Mucosa of rectum (tissue), 2 donors: Measurements from ENCODE around the gene ACSL4.
"Not testable (repeated sequence)": the region's sequence is repeated elsewhere in the genome, so short reads cannot be mapped to it uniquely, and the experiment has no call there.

Experiments used
- H3K27ac ChIP-seq, 2 donors: one replicate each; pipeline ENCODE4 v1.7.0; 2013; ENCODE audit warnings: inconsistent platforms in 2 of 2, low read depth in 2 of 2, low read length in 2 of 2
- H3K27me3 ChIP-seq, 2 donors: one replicate each; pipeline ENCODE4 v1.7.0; 2013; ENCODE audit warnings: low read length in 2 of 2; ENCODE audit not compliant: control insufficient read depth in 2 of 2, insufficient read depth in 2 of 2
- H3K36me3 ChIP-seq, 2 donors: one replicate each; pipeline ENCODE4 v1.7.0; 2013; ENCODE audit warnings: low read length in 2 of 2; ENCODE audit not compliant: control insufficient read depth in 2 of 2, insufficient read depth in 2 of 2
- H3K4me1 ChIP-seq, 2 donors: one replicate each; pipeline ENCODE4 v1.7.0; 2013; ENCODE audit warnings: low read length in 2 of 2, mild to moderate bottlenecking in 1 of 2; ENCODE audit not compliant: control insufficient read depth in 2 of 2, insufficient read depth in 2 of 2
- H3K4me3 ChIP-seq, 2 donors: one replicate each; pipeline ENCODE4 v1.7.0; 2013; ENCODE audit warnings: low read length in 2 of 2
- H3K9ac ChIP-seq, 2 donors: one replicate each; pipeline ENCODE4 v1.7.0; 2013; ENCODE audit warnings: low read length in 2 of 2, low read depth in 1 of 2, mild to moderate bottlenecking in 1 of 2
- H3K9me3 ChIP-seq, 2 donors: one replicate each; pipeline ENCODE4 v1.7.0; 2013; ENCODE audit warnings: low read length in 2 of 2; ENCODE audit not compliant: control insufficient read depth in 2 of 2
- donor health status: healthy.
- donor health status: Normal muscosa, but diverticular disease.

Gene ACSL4

DNA sequence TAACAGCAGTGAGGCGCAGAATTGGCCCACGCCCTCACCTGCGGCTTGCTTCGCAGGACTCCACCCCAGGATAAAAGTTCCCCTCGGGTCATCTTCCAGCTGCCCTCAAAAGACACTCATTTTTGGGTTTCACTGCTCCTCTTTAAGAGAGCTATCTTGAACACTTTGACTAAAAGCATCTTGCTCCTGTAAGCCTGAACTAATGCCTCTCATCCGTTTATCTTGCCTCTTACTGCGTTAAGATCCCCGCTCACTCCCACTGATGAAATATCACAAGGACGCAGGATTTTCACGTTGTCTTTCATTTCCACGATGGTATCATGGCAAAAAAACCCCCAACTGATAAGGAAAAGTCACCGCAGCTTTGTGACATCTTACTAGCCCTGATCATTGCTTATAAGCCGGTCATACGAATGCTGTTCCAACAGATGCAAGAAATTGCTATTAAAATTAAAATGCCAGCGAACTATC, 591 bp upstream of the ACSL4 start:
- H3K36me3 ChIP-seq: no peaks in the 10 kb centered on the region
- peaks cover 0 to 7% of the 10 kb centered on the region in 2 donors for H3K4me1 ChIP-seq
- H3K4me3 ChIP-seq: peak overlapping the region; percentile 49 to 72
- H3K9me3 ChIP-seq: no peaks in the 10 kb centered on the region
- H3K27me3 ChIP-seq: no peaks in the 10 kb centered on the region
- peak overlapping the region; percentile 68 to 74 for H3K9ac ChIP-seq
- peak overlapping the region; percentile 71 to 79 for H3K27ac ChIP-seq

DNA sequence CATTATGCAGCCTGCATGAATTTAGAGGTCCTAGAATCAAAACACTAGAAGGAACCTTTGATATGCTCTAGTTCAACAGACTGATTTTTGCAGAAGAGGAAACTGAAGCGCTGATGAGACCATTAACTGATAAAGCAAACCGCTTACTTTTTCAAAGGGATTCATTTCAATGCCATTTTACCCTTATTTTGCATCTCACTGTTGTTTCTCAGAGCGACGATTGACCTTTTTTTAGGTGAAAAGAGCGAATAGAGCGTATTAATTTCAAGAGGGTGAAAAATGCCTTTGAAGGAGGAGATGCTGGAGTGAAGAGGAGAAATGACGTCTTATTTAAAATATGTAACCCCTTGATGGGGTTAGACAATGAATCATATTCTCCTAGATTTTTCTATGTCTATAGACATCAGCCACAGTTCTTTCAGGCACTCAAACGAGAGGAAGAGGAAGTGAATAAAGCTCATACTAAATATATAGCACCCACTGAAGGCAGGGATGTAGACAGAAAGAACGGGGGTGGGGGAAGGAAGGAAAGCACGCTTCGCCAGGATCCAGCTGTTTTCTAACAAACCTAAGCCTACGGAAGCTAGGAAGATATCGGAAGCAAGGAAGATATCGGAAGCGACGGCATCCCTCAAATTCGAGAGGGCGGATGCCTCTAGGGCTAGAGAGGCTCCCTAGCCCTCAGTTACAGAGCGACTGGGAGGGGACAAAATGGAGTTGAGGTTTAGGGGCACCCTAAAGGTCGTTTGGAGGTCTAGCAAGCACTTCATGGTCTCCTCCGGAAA, 848 bp downstream of the ACSL4 start:
- peak overlapping the region; percentile 66 to 88 for H3K4me3 ChIP-seq
- H3K27ac ChIP-seq: peak overlapping the region; percentile 63 to 81
- H3K36me3 ChIP-seq: no peaks in the 10 kb centered on the region
- no peaks in the 10 kb centered on the region for H3K9me3 ChIP-seq
- H3K27me3 ChIP-seq: peaks cover 0 to 2% of the 10 kb centered on the region in 2 donors
- H3K4me1 ChIP-seq: peaks cover 0 to 7% of the 10 kb centered on the region in 2 donors
- H3K9ac ChIP-seq: peak overlapping the region; percentile 70 to 82

DNA sequence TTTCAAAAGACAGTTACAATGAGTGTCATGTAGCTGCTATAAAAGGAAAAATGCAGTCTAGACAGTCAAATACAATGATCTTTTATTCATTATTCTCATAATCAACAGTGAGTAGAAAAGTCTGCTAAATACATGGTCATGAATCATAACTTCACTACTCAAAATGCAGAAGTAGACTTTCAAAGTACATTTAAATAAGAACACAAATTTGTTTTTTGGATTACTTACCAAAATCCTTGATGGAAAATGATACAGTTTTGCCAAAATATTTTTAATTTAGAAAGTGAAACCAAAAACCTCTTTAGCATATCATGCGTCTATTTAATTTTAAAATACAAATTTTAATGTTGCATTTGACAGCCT, 4.9 kb downstream of the ACSL4 start:
- H3K9ac ChIP-seq: no peak overlapping the region
- peaks cover 0 to 3% of the 10 kb centered on the region in 2 donors for H3K4me1 ChIP-seq
- no peak overlapping the region for H3K4me3 ChIP-seq
- H3K36me3 ChIP-seq: no peaks in the 10 kb centered on the region
- H3K27me3 ChIP-seq: peaks cover 0 to 2% of the 10 kb centered on the region in 2 donors
- H3K9me3 ChIP-seq: no peaks in the 10 kb centered on the region
- H3K27ac ChIP-seq: no peak overlapping the region

DNA sequence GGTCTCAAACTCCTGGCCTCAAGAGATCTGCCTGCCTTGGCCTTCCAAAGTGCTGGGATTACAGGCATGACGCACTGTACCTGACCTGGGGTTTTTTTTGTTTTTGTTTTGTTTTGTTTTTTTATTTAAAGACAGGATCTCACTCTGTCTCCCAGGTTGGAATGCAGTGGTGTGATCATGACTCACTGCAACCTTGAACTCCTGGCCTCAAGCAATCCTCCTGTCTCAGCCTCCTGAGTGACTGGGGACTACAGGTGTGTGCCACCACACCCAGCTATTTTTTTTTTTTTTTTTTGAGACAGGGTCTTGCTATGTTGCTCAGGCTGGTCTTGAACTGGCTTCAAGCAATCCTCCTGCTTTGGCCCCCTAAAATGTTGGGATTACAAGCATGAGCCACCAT, 8.1 kb downstream of the ACSL4 start:
- H3K27ac ChIP-seq, H3K9me3 ChIP-seq, H3K4me1 ChIP-seq, H3K36me3 ChIP-seq, H3K27me3 ChIP-seq, H3K9ac ChIP-seq, H3K4me3 ChIP-seq: not testable (repeated sequence)

DNA sequence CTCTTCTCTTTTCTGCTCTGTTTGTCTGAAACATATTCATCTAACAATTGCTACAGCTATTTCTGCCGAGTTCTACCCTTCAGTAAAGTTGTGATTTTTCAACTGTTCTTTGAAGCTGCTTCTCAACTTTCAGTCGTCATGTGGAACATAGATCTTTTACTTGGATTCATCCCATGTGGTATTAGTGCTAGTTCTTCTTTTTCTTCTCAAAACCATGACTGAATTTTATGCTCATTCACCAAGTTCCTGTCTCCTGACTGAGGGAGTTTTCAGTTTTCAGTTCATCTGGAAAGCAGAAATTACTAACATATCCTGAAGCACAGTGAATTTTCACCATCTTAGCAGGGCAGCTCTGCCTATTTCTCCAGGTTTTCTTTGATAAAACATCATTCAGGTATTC, 12.1 kb downstream of the ACSL4 start:
- Histone ChIP-seq H3K4me1 (no peaks in the 10 kb centered on the region), H3K27ac (no peak overlapping the region)

DNA sequence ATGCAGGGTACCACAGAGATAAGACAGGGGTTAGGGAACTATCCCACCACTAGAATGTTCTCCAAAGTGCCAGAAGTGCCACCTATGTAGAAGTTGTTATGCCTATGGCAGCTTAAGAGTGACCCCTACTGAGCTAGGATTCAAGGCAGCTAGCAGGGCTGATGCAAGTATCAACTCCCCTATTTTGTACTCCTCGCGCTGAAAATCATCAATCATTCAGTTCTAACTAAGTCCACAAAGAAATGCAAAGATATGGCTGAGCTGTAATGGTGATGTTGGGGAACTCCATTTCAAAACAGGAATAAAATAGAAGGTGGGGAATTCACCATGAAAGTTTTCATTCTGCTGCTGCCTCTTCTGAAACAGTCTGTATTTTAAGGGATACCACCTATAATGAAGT, 13.8 kb downstream of the ACSL4 start:
- Histone ChIP-seq H3K4me1 (no peaks in the 10 kb centered on the region), H3K4me3 (no peak overlapping the region), H3K27me3 (no peaks in the 10 kb centered on the region), H3K9ac (no peak overlapping the region), H3K9me3 (no peaks in the 10 kb centered on the region), H3K36me3 (no peaks in the 10 kb centered on the region), H3K27ac (no peak overlapping the region)

More for the DNA sequence above, 12.1 kb downstream of the ACSL4 start:
- Histone ChIP-seq H3K9ac (no peak overlapping the region), H3K36me3 (no peaks in the 10 kb centered on the region), H3K27me3 (no peaks in the 10 kb centered on the region), H3K9me3 (no peaks in the 10 kb centered on the region), H3K4me3 (no peak overlapping the region)

DNA sequence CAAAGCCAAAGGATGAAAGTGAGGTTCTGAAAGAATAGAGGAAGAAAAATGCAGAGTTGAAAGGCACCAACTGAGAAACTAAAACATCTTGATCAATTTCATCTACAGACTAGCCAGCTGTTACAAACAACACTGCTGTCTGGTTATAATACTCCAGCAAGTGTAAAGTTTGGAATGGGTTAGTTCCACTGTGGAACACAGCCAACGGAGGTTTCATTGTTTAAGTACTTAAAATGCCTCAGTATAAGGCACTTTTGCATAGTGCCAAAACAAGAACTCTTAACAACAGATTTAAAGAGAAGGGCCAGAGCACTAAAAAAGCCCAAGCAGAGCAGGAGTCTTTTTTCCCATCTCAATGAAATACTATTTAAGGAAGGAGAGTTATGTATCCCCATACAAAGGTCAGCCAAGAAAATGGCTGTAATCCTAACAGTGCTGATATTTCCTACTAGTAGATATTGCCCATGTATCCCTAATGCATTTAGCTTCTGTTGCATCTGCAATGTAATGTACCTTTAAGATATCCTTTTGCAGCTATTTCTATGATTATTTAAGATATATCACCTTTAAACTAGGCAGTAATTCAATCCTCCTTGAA, 16.5 kb downstream of the ACSL4 start:
- Histone ChIP-seq H3K4me1 (no peaks in the 10 kb centered on the region), H3K4me3 (no peak overlapping the region), H3K27ac (no peak overlapping the region), H3K9ac (no peak overlapping the region), H3K9me3 (no peaks in the 10 kb centered on the region), H3K27me3 (no peaks in the 10 kb centered on the region), H3K36me3 (no peaks in the 10 kb centered on the region)

DNA sequence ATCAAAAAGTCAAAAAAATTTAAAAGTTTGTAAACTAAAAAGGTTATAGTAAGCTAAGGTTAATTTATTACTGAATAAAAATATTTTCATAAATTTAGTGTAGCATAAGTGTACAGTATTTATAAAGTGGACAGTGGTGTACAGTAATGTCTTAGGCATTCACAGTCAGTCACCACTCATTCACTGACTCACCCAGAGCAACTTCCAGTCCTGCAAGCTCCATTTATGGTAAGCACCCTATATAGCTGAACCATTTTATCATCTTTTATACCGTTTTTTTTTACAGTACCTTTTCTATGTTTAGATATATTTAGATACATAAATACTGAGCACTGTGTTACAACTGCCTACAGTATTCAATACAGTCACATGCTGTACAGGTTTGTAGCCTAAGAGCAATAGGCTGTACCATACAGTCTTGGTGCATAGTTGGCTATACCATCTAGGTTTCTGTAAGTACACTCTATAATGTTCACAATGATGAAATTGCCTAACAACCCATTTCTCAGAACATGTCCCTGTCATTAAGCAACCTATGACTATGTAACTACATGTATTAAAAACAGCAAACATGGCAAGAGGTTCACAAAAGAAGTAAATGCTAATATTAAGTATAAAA, 18.6 kb downstream of the ACSL4 start:
- Histone ChIP-seq H3K9ac (no peak overlapping the region), H3K9me3 (no peaks in the 10 kb centered on the region), H3K4me3 (no peak overlapping the region), H3K27me3 (no peaks in the 10 kb centered on the region), H3K4me1 (no peaks in the 10 kb centered on the region), H3K36me3 (no peaks in the 10 kb centered on the region), H3K27ac (no peak overlapping the region)

DNA sequence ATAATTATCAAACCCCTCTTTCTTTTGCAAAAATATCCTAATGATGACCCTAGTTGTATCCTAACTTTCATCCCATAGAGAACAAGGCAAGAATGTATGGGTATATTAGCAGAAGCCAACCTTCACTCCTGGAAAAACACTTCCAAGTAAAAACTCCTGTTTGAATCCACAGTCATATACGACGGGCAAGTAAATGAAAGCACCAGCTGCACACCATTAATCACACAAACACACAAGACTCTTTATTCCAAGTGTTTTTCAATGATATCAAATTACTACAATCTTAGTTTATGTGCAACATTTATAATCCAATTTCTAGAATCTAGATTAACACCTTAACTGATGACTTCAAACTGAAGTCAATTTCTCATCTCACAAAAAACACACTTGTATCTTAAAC, 22.9 kb downstream of the ACSL4 start:
- H3K4me1 ChIP-seq: no peaks in the 10 kb centered on the region
- H3K36me3 ChIP-seq: no peaks in the 10 kb centered on the region
- H3K9ac ChIP-seq: no peak overlapping the region
- no peak overlapping the region for H3K27ac ChIP-seq
- no peaks in the 10 kb centered on the region for H3K27me3 ChIP-seq
- H3K9me3 ChIP-seq: no peaks in the 10 kb centered on the region
- H3K4me3 ChIP-seq: no peak overlapping the region

DNA sequence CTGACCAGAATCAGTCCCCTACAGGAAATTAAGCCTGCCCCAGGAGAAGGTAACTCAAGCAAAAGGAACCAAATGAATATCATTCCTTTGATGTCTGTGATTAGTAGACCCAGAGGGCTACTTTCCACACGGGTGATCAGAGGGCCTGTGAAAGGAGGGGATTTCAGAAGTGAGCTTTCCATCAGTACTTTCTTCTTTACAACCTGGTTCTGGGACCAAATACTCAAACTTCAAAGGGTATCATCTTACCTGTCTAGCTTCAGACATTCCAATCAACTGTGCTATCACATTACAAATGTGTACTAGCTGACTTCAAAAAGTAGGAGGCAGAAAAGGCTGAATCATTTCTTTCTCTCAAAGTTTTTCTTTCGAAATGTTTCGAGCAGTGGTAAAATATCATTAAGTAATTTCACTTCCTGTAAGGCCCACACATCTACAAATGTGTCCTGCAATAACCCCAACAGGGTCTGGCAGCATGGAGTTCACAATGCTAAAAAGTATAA, 23.9 kb downstream of the ACSL4 start:
- H3K9me3 ChIP-seq: no peaks in the 10 kb centered on the region
- H3K4me3 ChIP-seq: no peak overlapping the region
- H3K4me1 ChIP-seq: no peaks in the 10 kb centered on the region
- no peak overlapping the region for H3K9ac ChIP-seq
- H3K36me3 ChIP-seq: no peaks in the 10 kb centered on the region
- H3K27me3 ChIP-seq: no peaks in the 10 kb centered on the region
- H3K27ac ChIP-seq: peak overlapping the region in 1 of 2 donors; percentile 10
